Heart right ventricle (tissue), 16 donors: ENCODE results near the gene NXPH3. TPM values are rescaled to one million over a fixed set of nuclear protein-coding genes. Genes with fewer than 3 reads are reported as not detected.
A peak's percentile ranks its signal among the peaks of the same experiment; 100 is the strongest.

Experiments
- ATAC-seq, 8 donors: fragments of 200-7000 bp; cut with Tn5 transposase; one replicate each; pipeline ENCODE4 v1.9.1; 2020; ENCODE audit warnings: mild to moderate bottlenecking in 8 of 8, moderate library complexity in 8 of 8, moderate number of reproducible peaks in 1 of 8
- DNase-seq, 2 donors: peaks; one replicate each; pipeline ENCODE4 v3.0.0-alpha.2; 2020
- H3K27ac ChIP-seq, 10 donors: fragments of 200-600 bp; sonication (generic) in 2 of 10; one replicate each; pipeline versions ENCODE4 v1.5.0 to v1.8.0; 2020 to 2022; ENCODE audit warnings: mild to moderate bottlenecking in 3 of 10
- H3K27me3 ChIP-seq, 7 donors: fragments of 200-600 bp; one replicate each; pipeline ENCODE4 v1.8.0; 2021 to 2022; ENCODE audit warnings: mild to moderate bottlenecking in 2 of 7
- H3K36me3 ChIP-seq, 9 donors: fragments of 200-600 bp; sonication (generic) in 1 of 9; one replicate each; pipeline versions ENCODE4 v1.5.0 to v1.8.0; 2020 to 2022; ENCODE audit warnings: mild to moderate bottlenecking in 2 of 9
- H3K4me1 ChIP-seq, 9 donors: fragments of 200-600 bp; sonication (generic) in 1 of 9; one replicate each; pipeline versions ENCODE4 v1.5.0 to v1.8.0; 2020 to 2022; ENCODE audit warnings: mild to moderate bottlenecking in 4 of 9
- H3K4me3 ChIP-seq, 10 donors: fragments of 200-600 bp; sonication (generic) in 2 of 10; one replicate each; pipeline versions ENCODE4 v1.5.0 to v1.8.0; 2020 to 2022; ENCODE audit warnings: mild to moderate bottlenecking in 7 of 10, moderate library complexity in 2 of 10
- H3K9me3 ChIP-seq, 11 donors: fragments of 200-600 bp in 10 of 11; sonication (generic) in 2 of 11; one replicate each; pipeline versions ENCODE4 v1.5.0 to v1.8.0; 2013 to 2022; ENCODE audit warnings: mild to moderate bottlenecking in 2 of 11, control low read depth in 1 of 11, moderate library complexity in 1 of 11
- CTCF ChIP-seq, 9 donors: fragments of 200-600 bp; sonication (generic) in 2 of 9; IDR thresholded peaks; one replicate each; pipeline versions ENCODE4 v1.5.0 to v1.8.0; 2021 to 2022; ENCODE audit warnings: antibody characterized with exemption in 9 of 9, mild to moderate bottlenecking in 5 of 9, moderate library complexity in 1 of 9
- WGBS, 2 donors: extraction: QIAGEN DNeasy Blood & Tissue Kit; methylation state at CpG; one replicate each; pipeline ENCODE4 v1.1.7; 2013; ENCODE audit warnings: inconsistent platforms in 1 of 2; 5-methylcytosine and 5-hydroxymethylcytosine counted together
- intact Hi-C, 10 donors: fragments of 100-400 bp; cut with DNase I; formaldehyde crosslinking; loops; one replicate each; pipeline versions ENCODE4 v1.11.1 to v1.14.2; 2022
- polyA plus RNA-seq, 2 donors: library from polyadenylated mRNA; stranded (reverse); fragments of 200-250 nt; gene quantifications; one replicate each; pipeline ENCODE4 v1.2.3, GENCODE V29; 2013
- total RNA-seq, 10 donors: library from RNA; stranded (reverse); fragmentation: NEBNext Ultra II Directional in 3 of 10; extraction: Animal tissue kit (Norgen Biotek cat#: 25700) in 3 of 10; gene quantifications; one replicate each; pipeline versions ENCODE4 v1.2.1 to v1.2.4, GENCODE V29; 2021 to 2023
- donor health status: Arrhythmogenic right ventricular cardiomyopathy.
- donor health status: ischemic (EF 13 %, LVEDD 7.1; RV severe dilation, severe dysfunction).
- donor health status: healthy with polysubstance abuse.
- donor health status: DM: no; HTN: yes; CAD: no.
- donor health status: DM: no; HTN: no; CAD: no.
- donor health status: ischemic (EF 25% LVEDD 6.9; RV normal size, moderate dysfunction).
- donor health status: ischemic (EF 25% LVEDD 5.7; RV mildly dilated, moderate dysfunction).
- donor health status: healthy.
- donor health status: DM: yes; HTN: yes; CAD: no.
- donor health status: Ischemic cardiomyopathy.
- donor health status: ischemic (EF 35%, LVEDD 5.7; RV mildly dilated, moderate dysfunction).
- donor health status: nonischemic (EF 11% LVEDD 7.7; RV severe dilation, severe dysfunction).
- donor health status: DM: yes; HTN: yes; CAD: no.
- donor health status: PGD.
- donor health status: ischemic (EF 29% LVEDD 5.4; RV normal size, mild dysfunction).
- donor health status: nonischemic (EF 23%, LVEDD 6.1; RV moderate dilation, normal function).

Gene NXPH3
- total and polyA plus RNA-seq, 12 donors = 2.2 to 5.9 (median 3.2) TPM

- Histone ChIP-seq H3K27ac (peak overlapping the region in 5 of 10 donors; percentile 12 to 72 (median 65)), H3K4me1 (peaks cover 0 to 62% (median 36%) of the 10 kb centered on the region in 9 donors), H3K27me3 (peaks cover 0 to 26% (median 0%) of the 10 kb centered on the region in 7 donors), H3K36me3 (no peaks in the 10 kb centered on the region), H3K9me3 (no peaks in the 10 kb centered on the region), H3K4me3 (peak overlapping the region in 1 of 10 donors; percentile 32)
- no peak for ATAC-seq
- WGBS, 2 donors = 61 to 62% methylated on average over 11 of the region's 11 CpGs
- DNase-seq = no peak
- no peak for TF ChIP-seq CTCF (IDR thresholded peaks at IDR 0.05)
- intact Hi-C loops = loop anchor here (1.0 to 10.0 kb wide), 10 partner anchors 107 to 427 kb away; partner anchors contain the start of genes DLX3 (in 2 of the 10), KAT7 (in 1 of the 10) and SPOP (in 1 of the 10)
Observed at GRCh38 chr17:49570540-49571242, 5.0 kb upstream of the NXPH3 start.

GRCh38 chr17:49571283-49571682 lies 4.4 kb upstream of the NXPH3 start:
- Histone ChIP-seq H3K4me1 (peaks cover 3 to 62% (median 31%) of the 10 kb centered on the region in 9 donors), H3K9me3 (no peaks in the 10 kb centered on the region), H3K4me3 (no peak overlapping the region), H3K27ac (no peak overlapping the region), H3K27me3 (peaks cover 0 to 32% (median 0%) of the 10 kb centered on the region in 7 donors), H3K36me3 (no peaks in the 10 kb centered on the region)
- DNase-seq (no peak), ATAC-seq (no peak)
- intact Hi-C loops = loop anchor here in 9 of 10 donors (2.0 to 10.0 kb wide), 9 partner anchors 106 to 426 kb away; partner anchors contain the start of genes DLX3 (in 2 of the 9), KAT7 (in 1 of the 9) and SPOP (in 1 of the 9)
- WGBS, 2 donors = 69 to 70% methylated on average over 6 of the region's 6 CpGs
- no peak for TF ChIP-seq CTCF (IDR thresholded peaks at IDR 0.05)

GRCh38 chr17:49571764-49572163 lies 3.9 kb upstream of the NXPH3 start:
- peaks cover 3 to 62% (median 26%) of the 10 kb centered on the region in 9 donors for H3K4me1 ChIP-seq
- no peaks in the 10 kb centered on the region for H3K9me3 ChIP-seq
- H3K27me3 ChIP-seq = peaks cover 0 to 33% (median 0%) of the 10 kb centered on the region in 7 donors
- intact Hi-C loops = loop anchor here in 9 of 10 donors (2.0 to 10.0 kb wide), 9 partner anchors 106 to 426 kb away; partner anchors contain the start of genes DLX3 (in 2 of the 9), KAT7 (in 1 of the 9) and SPOP (in 1 of the 9)
- DNase-seq = no peak
- TF ChIP-seq CTCF (IDR thresholded peaks at IDR 0.05) = no peak
- H3K36me3 ChIP-seq = no peaks in the 10 kb centered on the region
- no peak for ATAC-seq
- 54 to 62% methylated on average over 4 of the region's 4 CpGs for WGBS, 2 donors
- H3K4me3 ChIP-seq = no peak overlapping the region
- H3K27ac ChIP-seq = no peak overlapping the region

- H3K9me3 ChIP-seq = no peaks in the 10 kb centered on the region
- no peaks in the 10 kb centered on the region for H3K36me3 ChIP-seq
- peaks cover 0 to 33% (median 0%) of the 10 kb centered on the region in 7 donors for H3K27me3 ChIP-seq
- H3K4me3 ChIP-seq = no peak overlapping the region
- no peak for DNase-seq
- intact Hi-C loops = loop anchor here in 9 of 10 donors (5.0 to 10.0 kb wide), 8 partner anchors 105 to 425 kb away; partner anchors contain the start of genes DLX3 (in 2 of the 9), KAT7 (in 1 of the 9) and SPOP (in 1 of the 9)
- no peak for ATAC-seq
- H3K27ac ChIP-seq = no peak overlapping the region
- TF ChIP-seq CTCF (IDR thresholded peaks at IDR 0.05) = no peak
- peaks cover 5 to 62% (median 27%) of the 10 kb centered on the region in 9 donors for H3K4me1 ChIP-seq
- 61 to 65% methylated on average over 3 of the region's 3 CpGs for WGBS, 2 donors
Observed at GRCh38 chr17:49572226-49572625, 3.4 kb upstream of the NXPH3 start.
